ENCODE measurements around the gene JAZF1.

- TF ChIP-seq POLR2A (IDR thresholded peaks at IDR 0.05; ENCODE audit: low read depth) (no peak), CTCF (IDR thresholded peaks at IDR 0.05) (no peak)
These were observed 44.2 kb downstream of the JAZF1 start for GRCh38 chr7:28136420-28136819.
